ENCODE data around the gene A2ML1.

The A2ML1 gene

GRCh38 chr12:8860165-8860961 is 37.9 kb downstream of the A2ML1 start:
- FAIRE-seq: peak; percentile 55

DNA sequence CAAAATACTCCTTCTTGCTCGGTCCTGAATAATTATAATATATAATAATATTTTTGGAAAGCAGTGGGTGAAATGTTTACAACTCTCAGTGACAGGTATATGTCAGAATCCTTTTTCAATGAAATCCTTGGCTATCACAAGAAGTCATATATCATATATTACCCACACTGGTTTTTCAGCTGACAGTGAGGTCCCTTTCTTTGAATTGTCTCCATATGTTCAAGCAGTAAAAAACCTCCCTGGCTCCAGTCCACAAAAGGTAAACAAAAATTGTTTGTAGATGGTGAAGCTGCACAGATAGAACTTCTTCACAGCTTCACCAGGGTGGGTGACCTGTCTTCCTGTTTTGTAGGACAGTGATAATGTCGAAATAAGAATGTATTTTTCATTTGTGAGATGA is 44.0 kb downstream of the A2ML1 start:
- FAIRE-seq (no peak), DNase-seq (ENCODE audit: insufficient read length, low spot score) (no peak)
- TF ChIP-seq POLR2AphosphoS5 (IDR thresholded peaks at IDR 0.05; ENCODE audit: low read depth, low read length) (no peak), TAF1 (IDR thresholded peaks at IDR 0.05; ENCODE audit: low read depth, low read length) (no peak), POLR2A (IDR thresholded peaks at IDR 0.05; ENCODE audit: low read depth, low read length) (no peak), PAX5 (IDR thresholded peaks at IDR 0.05; ENCODE audit: insufficient read depth, low read length, severe bottlenecking) (no peak), POU2F2 (IDR thresholded peaks at IDR 0.05; ENCODE audit: low read depth, low read length) (no peak), SPI1 (IDR thresholded peaks at IDR 0.05; ENCODE audit: low read depth, low read length) (no peak)

More at GRCh38 chr12:8860165-8860961, 37.9 kb downstream of the A2ML1 start:
- DNase-seq (ENCODE audit: insufficient read length, low spot score): peak; percentile 23
- TF ChIP-seq TAF1 (IDR thresholded peaks at IDR 0.05; ENCODE audit: low read depth, low read length) (no peak), POU2F2 (IDR thresholded peaks at IDR 0.05; ENCODE audit: low read depth, low read length) (no peak), POLR2AphosphoS5 (IDR thresholded peaks at IDR 0.05; ENCODE audit: low read depth, low read length) (no peak), SPI1 (IDR thresholded peaks at IDR 0.05; ENCODE audit: low read depth, low read length) (no peak), PAX5 (IDR thresholded peaks at IDR 0.05; ENCODE audit: insufficient read depth, low read length, severe bottlenecking) (no peak), POLR2A (IDR thresholded peaks at IDR 0.05; ENCODE audit: low read depth, low read length) (no peak)

- DNase-seq (ENCODE audit: insufficient read length, low spot score) (no peak), FAIRE-seq (peak; percentile 16)
- TF ChIP-seq POLR2A (IDR thresholded peaks at IDR 0.05; ENCODE audit: low read depth, low read length) (no peak), POU2F2 (IDR thresholded peaks at IDR 0.05; ENCODE audit: low read depth, low read length) (no peak), TAF1 (IDR thresholded peaks at IDR 0.05; ENCODE audit: low read depth, low read length) (no peak), SPI1 (IDR thresholded peaks at IDR 0.05; ENCODE audit: low read depth, low read length) (no peak), POLR2AphosphoS5 (IDR thresholded peaks at IDR 0.05; ENCODE audit: low read depth, low read length) (no peak), PAX5 (IDR thresholded peaks at IDR 0.05; ENCODE audit: insufficient read depth, low read length, severe bottlenecking) (no peak)
Measured at GRCh38 chr12:8867009-8867408, 44.6 kb downstream of the A2ML1 start.

DNA sequence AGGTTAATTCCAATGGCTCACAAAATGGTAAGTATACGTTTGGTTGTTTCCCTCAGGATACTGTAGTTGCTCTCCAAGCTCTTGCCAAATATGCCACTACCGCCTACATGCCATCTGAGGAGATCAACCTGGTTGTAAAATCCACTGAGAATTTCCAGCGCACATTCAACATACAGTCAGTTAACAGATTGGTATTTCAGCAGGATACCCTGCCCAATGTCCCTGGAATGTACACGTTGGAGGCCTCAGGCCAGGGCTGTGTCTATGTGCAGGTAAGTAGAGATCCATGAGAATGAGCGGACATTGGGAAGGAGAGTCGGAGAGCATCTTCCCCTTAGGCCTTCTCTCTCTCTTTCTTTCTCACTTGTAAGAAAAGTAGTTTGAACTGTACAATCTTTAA is 45.4 kb downstream of the A2ML1 start:
- DNase-seq (ENCODE audit: insufficient read length, low spot score) (no peak), FAIRE-seq (no peak)
- TF ChIP-seq TAF1 (IDR thresholded peaks at IDR 0.05; ENCODE audit: low read depth, low read length): no peak
- no peak for TF ChIP-seq POU2F2 (IDR thresholded peaks at IDR 0.05; ENCODE audit: low read depth, low read length)
- no peak for TF ChIP-seq SPI1 (IDR thresholded peaks at IDR 0.05; ENCODE audit: low read depth, low read length)
- no peak for TF ChIP-seq PAX5 (IDR thresholded peaks at IDR 0.05; ENCODE audit: insufficient read depth, low read length, severe bottlenecking)
- no peak for TF ChIP-seq POLR2AphosphoS5 (IDR thresholded peaks at IDR 0.05; ENCODE audit: low read depth, low read length)
- TF ChIP-seq POLR2A (IDR thresholded peaks at IDR 0.05; ENCODE audit: low read depth, low read length): no peak

GRCh38 chr12:8870586-8870985 is 48.2 kb downstream of the A2ML1 start:
- no peak for TF ChIP-seq PAX5 (IDR thresholded peaks at IDR 0.05; ENCODE audit: insufficient read depth, low read length, severe bottlenecking)
- no peak for TF ChIP-seq POU2F2 (IDR thresholded peaks at IDR 0.05; ENCODE audit: low read depth, low read length)
- TF ChIP-seq TAF1 (IDR thresholded peaks at IDR 0.05; ENCODE audit: low read depth, low read length): no peak
- TF ChIP-seq SPI1 (IDR thresholded peaks at IDR 0.05; ENCODE audit: low read depth, low read length): no peak
- TF ChIP-seq POLR2AphosphoS5 (IDR thresholded peaks at IDR 0.05; ENCODE audit: low read depth, low read length): no peak
- TF ChIP-seq POLR2A (IDR thresholded peaks at IDR 0.05; ENCODE audit: low read depth, low read length): no peak
- DNase-seq (ENCODE audit: insufficient read length, low spot score): no peak
- no peak for FAIRE-seq

GRCh38 chr12:8871068-8871467 is 48.6 kb downstream of the A2ML1 start:
- TF ChIP-seq PAX5 (IDR thresholded peaks at IDR 0.05; ENCODE audit: insufficient read depth, low read length, severe bottlenecking) (no peak), POLR2A (IDR thresholded peaks at IDR 0.05; ENCODE audit: low read depth, low read length) (no peak), POLR2AphosphoS5 (IDR thresholded peaks at IDR 0.05; ENCODE audit: low read depth, low read length) (no peak)
- no peak for FAIRE-seq

DNA sequence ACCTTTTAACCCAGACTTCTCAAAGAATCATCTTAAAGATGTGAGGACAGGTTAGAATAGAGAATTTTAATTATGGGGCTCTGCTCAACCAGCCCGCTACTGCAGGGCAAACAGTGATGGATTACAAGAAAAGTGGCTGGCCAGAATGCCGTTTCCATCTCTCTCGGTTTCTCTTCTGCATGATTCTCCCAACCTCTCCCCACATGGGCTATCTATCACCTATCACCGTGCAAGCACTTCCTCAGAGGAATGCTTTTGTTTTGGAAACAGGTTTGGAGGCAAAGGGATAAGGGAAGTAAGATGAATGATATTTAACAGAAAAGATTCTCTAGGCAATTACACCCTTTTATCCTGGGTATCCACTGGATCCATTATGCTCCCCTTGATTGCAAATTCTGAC is 54.5 kb downstream of the A2ML1 start:
- FAIRE-seq (no peak), DNase-seq (ENCODE audit: insufficient read length, low spot score) (no peak)
- TF ChIP-seq POLR2AphosphoS5 (IDR thresholded peaks at IDR 0.05; ENCODE audit: low read depth, low read length) (no peak), POU2F2 (IDR thresholded peaks at IDR 0.05; ENCODE audit: low read depth, low read length) (no peak), SPI1 (IDR thresholded peaks at IDR 0.05; ENCODE audit: low read depth, low read length) (no peak), TAF1 (IDR thresholded peaks at IDR 0.05; ENCODE audit: low read depth, low read length) (no peak), POLR2A (IDR thresholded peaks at IDR 0.05; ENCODE audit: low read depth, low read length) (no peak), PAX5 (IDR thresholded peaks at IDR 0.05; ENCODE audit: insufficient read depth, low read length, severe bottlenecking) (no peak)

More at GRCh38 chr12:8871068-8871467, 48.6 kb downstream of the A2ML1 start:
- DNase-seq (ENCODE audit: insufficient read length, low spot score): no peak

DNA sequence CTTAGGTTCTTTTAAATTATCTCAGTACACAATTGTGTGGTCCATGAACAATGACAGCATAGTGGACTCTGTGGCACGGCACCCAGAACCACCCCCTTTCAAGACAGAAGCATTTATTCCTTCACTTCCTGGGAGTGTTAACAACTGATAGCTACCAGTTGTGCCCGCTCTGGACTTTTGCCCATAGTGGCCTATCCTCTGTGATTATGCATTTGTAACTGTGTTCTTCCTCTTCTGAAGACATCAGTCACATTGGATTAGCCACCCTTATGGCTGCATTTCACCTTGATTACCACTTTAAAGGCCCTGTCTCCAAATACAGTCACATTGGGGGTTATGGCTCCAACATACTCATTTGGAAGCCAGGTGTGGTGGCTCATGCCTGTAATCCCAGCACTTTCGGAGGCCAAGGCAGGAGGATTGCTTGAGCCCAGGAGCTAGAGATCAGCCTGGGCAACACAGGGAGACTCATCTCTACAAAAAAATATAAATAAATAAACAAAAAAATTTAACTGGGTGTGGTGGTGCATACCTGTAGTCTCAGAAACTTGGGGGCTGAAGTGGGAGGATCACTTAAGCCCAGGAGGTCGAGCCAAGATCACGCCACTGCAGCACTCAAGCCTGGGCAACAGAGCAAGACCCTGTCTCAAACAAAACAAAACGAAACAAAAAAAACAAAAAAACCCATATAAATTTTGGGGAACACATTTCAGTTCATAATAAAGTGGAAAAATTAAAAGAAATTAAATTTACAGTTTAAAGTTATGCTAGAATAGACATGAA is 64.3 kb downstream of the A2ML1 start:
- no peak for DNase-seq (ENCODE audit: insufficient read length, low spot score)
- TF ChIP-seq TAF1 (IDR thresholded peaks at IDR 0.05; ENCODE audit: low read depth, low read length) (no peak), POU2F2 (IDR thresholded peaks at IDR 0.05; ENCODE audit: low read depth, low read length) (no peak), POLR2AphosphoS5 (IDR thresholded peaks at IDR 0.05; ENCODE audit: low read depth, low read length) (no peak), SPI1 (IDR thresholded peaks at IDR 0.05; ENCODE audit: low read depth, low read length) (no peak), POLR2A (IDR thresholded peaks at IDR 0.05; ENCODE audit: low read depth, low read length) (no peak), PAX5 (IDR thresholded peaks at IDR 0.05; ENCODE audit: insufficient read depth, low read length, severe bottlenecking) (no peak)
- FAIRE-seq: no peak

- no peak for DNase-seq (ENCODE audit: insufficient read length, low spot score)
- FAIRE-seq: no peak
- no peak for TF ChIP-seq SPI1 (IDR thresholded peaks at IDR 0.05; ENCODE audit: low read depth, low read length)
- TF ChIP-seq POLR2AphosphoS5 (IDR thresholded peaks at IDR 0.05; ENCODE audit: low read depth, low read length): no peak
- no peak for TF ChIP-seq PAX5 (IDR thresholded peaks at IDR 0.05; ENCODE audit: insufficient read depth, low read length, severe bottlenecking)
- no peak for TF ChIP-seq TAF1 (IDR thresholded peaks at IDR 0.05; ENCODE audit: low read depth, low read length)
- no peak for TF ChIP-seq POU2F2 (IDR thresholded peaks at IDR 0.05; ENCODE audit: low read depth, low read length)
- TF ChIP-seq POLR2A (IDR thresholded peaks at IDR 0.05; ENCODE audit: low read depth, low read length): no peak
Measured at GRCh38 chr12:8887285-8887715, 64.9 kb downstream of the A2ML1 start.

All from GM12891 (cell line).